K562 (cell line): ENCODE results near the gene SRGN. TPM values are rescaled to one million over a fixed set of nuclear protein-coding genes. Genes with fewer than 3 reads are reported as not detected.

Experiments used
- BRCA1 ChIP-seq, 2 experiments: fragments of 450-650 bp in 1 of 2; sonication (generic) in 1 of 2; formaldehyde crosslinking in 1 of 2; IDR thresholded peaks; 2 replicates each; pipeline versions ENCODE4 v1.5.0 to v1.6.1; 2017 to 2020; ENCODE audit warnings: mild to moderate bottlenecking in 1 of 2, missing genetic modification reagents in 1 of 2
- CAMTA2 ChIP-seq: fragments of 250-450 bp; sonication (Bioruptor Pico); conservative IDR thresholded peaks from 2 replicates; pipeline ENCODE4 v1.5.1; 2022
- CTBP1 ChIP-seq: fragments of 450-650 bp; IDR thresholded peaks from 2 replicates; pipeline ENCODE4 v1.6.1; 2016; ENCODE audit warnings: borderline replicate concordance
- GATAD2A ChIP-seq: fragments of 450-650 bp; IDR thresholded peaks from 2 replicates; pipeline ENCODE4 v1.6.1; 2017
- MCM2 ChIP-seq: fragments of 450-650 bp; IDR thresholded peaks from 2 replicates; pipeline ENCODE4 v1.6.1; 2017; ENCODE audit warnings: low read depth, mild to moderate bottlenecking
- MEF2A ChIP-seq: IDR thresholded peaks from 2 replicates; pipeline ENCODE4 v1.6.1; 2011; ENCODE audit warnings: low read depth, mild to moderate bottlenecking, low read length, moderate library complexity; ENCODE audit not compliant: control insufficient read depth
- MLX ChIP-seq, 2 experiments: fragments of 450-650 bp in 1 of 2; sonication (generic) in 1 of 2; formaldehyde crosslinking; conservative IDR thresholded peaks; 2 replicates each; pipeline versions ENCODE4 v1.4.0 to v1.8.1; 2020 to 2022; ENCODE audit warnings: mild to moderate bottlenecking in 1 of 2, missing genetic modification reagents in 1 of 2
- MXI1 ChIP-seq: IDR thresholded peaks from 2 replicates; pipeline ENCODE4 v1.6.1; 2011; ENCODE audit warnings: low read depth, mild to moderate bottlenecking, improper control_type of control experiment, low read length
- RBBP5 ChIP-seq: fragments of 200-600 bp; sonication (generic); IDR thresholded peaks from 2 replicates; pipeline ENCODE4 v1.6.1; 2012; ENCODE audit warnings: borderline replicate concordance, mild to moderate bottlenecking, low read length, control low read depth, inconsistent platforms; ENCODE audit not compliant: insufficient read depth, poor library complexity, severe bottlenecking
- ZFPM2 ChIP-seq: fragments of 250-450 bp; sonication (Bioruptor Pico); IDR thresholded peaks from 2 replicates; pipeline ENCODE4 v1.5.1; 2022; ENCODE audit warnings: mild to moderate bottlenecking
- ZNF395 ChIP-seq: fragments of 200-800 bp; sonication (Bioruptor generic); IDR thresholded peaks from 2 replicates; pipeline ENCODE4 v1.6.1; 2017; ENCODE audit warnings: missing genetic modification characterization, missing compliant biosample characterization
- ZNF696 ChIP-seq: fragments of 250-450 bp; sonication (Bioruptor Pico); conservative IDR thresholded peaks from 2 replicates; pipeline ENCODE4 v1.4.0; 2020; ENCODE audit warnings: mild to moderate bottlenecking, moderate library complexity
- ZNF76 ChIP-seq: fragments of 250-450 bp; sonication (Bioruptor Pico); IDR thresholded peaks from 2 replicates; pipeline ENCODE4 v1.4.0; 2020; ENCODE audit warnings: mild to moderate bottlenecking, moderate library complexity, borderline replicate concordance
- polyA plus RNA-seq, 8 experiments: library from polyadenylated mRNA; depleted of rRNA in 4 of 8; stranded (reverse) in 5 of 8; unstranded in 3 of 8; fragments of >200 nt; fragmentation: Nextera tagmentation in 2 of 8; fragmentation: Illumina TruSeq in 1 of 8; extraction: Ambion mirVana in 2 of 8; extraction: Trizol in 1 of 8; gene quantifications; 2 replicates each; pipeline versions ENCODE4 v1.2.1 to v1.2.3, GENCODE V29; 2011 to 2014; ENCODE audit warnings: inconsistent platforms in 1 of 8, missing spikeins in 1 of 8
- total RNA-seq, 7 experiments: library from RNA; depleted of rRNA in 6 of 7; stranded (reverse); fragments of >200 nt in 6 of 7; fragmentation: Illumina TruSeq in 2 of 7; extraction: Trizol in 2 of 7; gene quantifications; 2 replicates each; pipeline versions ENCODE4 v1.2.1 to v1.2.3, GENCODE V29; 2011 to 2021; ENCODE audit warnings: low replicate concordance in 1 of 7
- TF ChIP-seq, protein P1 (sequence below): fragments of 250-450 bp; sonication (Bioruptor Pico); IDR thresholded peaks from 2 replicates; pipeline ENCODE4 v1.5.1; 2021; ENCODE audit warnings: mild to moderate bottlenecking
- TF ChIP-seq, protein P2 (sequence below): sonication (generic); formaldehyde crosslinking; IDR thresholded peaks from 2 replicates; pipeline ENCODE4 v1.8.0; 2023; ENCODE audit warnings: mild to moderate bottlenecking, missing genetic modification reagents
- TF ChIP-seq, protein P3 (sequence below): fragments of 250-450 bp; sonication (Bioruptor Pico); IDR thresholded peaks from 2 replicates; pipeline ENCODE4 v1.4.0; 2020; ENCODE audit warnings: mild to moderate bottlenecking
- TF ChIP-seq, protein P4 (sequence below): fragments of 450-650 bp; IDR thresholded peaks from 2 replicates; pipeline ENCODE4 v1.6.1; 2016; ENCODE audit warnings: low read depth, mild to moderate bottlenecking, moderate library complexity

Gene SRGN
- total and polyA plus RNA-seq, 9 of the 15 experiments (the other 6 are each of a cell fraction or from before 2014, with no cell fraction given) = 136 to 304 (median 180) TPM

- TF ChIP-seq, protein P1, sequence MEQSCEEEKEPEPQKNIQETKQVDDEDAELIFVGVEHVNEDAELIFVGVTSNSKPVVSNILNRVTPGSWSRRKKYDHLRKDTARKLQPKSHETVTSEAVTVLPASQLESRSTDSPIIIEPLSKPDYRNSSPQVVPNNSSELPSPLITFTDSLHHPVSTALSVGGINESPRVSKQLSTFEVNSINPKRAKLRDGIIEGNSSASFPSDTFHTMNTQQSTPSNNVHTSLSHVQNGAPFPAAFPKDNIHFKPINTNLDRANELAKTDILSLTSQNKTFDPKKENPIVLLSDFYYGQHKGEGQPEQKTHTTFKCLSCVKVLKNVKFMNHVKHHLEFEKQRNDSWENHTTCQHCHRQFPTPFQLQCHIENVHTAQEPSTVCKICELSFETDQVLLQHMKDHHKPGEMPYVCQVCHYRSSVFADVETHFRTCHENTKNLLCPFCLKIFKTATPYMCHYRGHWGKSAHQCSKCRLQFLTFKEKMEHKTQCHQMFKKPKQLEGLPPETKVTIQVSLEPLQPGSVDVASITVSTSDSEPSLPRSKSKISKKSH (CRISPR knock-in tag) = no peak
- TF ChIP-seq CTBP1 (peak; percentile 45; the same call in 1 of the 2 replicates), MXI1 (no peak), RBBP5 (no peak), GATAD2A (no peak), ZNF76 (no peak), MCM2 (no peak), ZFPM2 (no peak), ZNF395 (CRISPR knock-in tag) (peak; percentile 60; the same call in 1 of the 2 replicates), BRCA1 (IDR thresholded peaks at IDR 0.05) (no peak), BRCA1 (CRISPR knock-in tag; IDR thresholded peaks at IDR 0.05) (no peak), MLX (CRISPR knock-in tag; conservative IDR thresholded peaks at IDR 0.05) (no peak), CAMTA2 (CRISPR knock-in tag) (no peak), MEF2A (no peak), ZNF696 (peak; percentile 72; the same call in 1 of the 2 replicates)
- TF ChIP-seq, protein P2, sequence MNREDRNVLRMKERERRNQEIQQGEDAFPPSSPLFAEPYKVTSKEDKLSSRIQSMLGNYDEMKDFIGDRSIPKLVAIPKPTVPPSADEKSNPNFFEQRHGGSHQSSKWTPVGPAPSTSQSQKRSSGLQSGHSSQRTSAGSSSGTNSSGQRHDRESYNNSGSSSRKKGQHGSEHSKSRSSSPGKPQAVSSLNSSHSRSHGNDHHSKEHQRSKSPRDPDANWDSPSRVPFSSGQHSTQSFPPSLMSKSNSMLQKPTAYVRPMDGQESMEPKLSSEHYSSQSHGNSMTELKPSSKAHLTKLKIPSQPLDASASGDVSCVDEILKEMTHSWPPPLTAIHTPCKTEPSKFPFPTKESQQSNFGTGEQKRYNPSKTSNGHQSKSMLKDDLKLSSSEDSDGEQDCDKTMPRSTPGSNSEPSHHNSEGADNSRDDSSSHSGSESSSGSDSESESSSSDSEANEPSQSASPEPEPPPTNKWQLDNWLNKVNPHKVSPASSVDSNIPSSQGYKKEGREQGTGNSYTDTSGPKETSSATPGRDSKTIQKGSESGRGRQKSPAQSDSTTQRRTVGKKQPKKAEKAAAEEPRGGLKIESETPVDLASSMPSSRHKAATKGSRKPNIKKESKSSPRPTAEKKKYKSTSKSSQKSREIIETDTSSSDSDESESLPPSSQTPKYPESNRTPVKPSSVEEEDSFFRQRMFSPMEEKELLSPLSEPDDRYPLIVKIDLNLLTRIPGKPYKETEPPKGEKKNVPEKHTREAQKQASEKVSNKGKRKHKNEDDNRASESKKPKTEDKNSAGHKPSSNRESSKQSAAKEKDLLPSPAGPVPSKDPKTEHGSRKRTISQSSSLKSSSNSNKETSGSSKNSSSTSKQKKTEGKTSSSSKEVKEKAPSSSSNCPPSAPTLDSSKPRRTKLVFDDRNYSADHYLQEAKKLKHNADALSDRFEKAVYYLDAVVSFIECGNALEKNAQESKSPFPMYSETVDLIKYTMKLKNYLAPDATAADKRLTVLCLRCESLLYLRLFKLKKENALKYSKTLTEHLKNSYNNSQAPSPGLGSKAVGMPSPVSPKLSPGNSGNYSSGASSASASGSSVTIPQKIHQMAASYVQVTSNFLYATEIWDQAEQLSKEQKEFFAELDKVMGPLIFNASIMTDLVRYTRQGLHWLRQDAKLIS (CRISPR knock-in tag) = 0 out of 2 replicates have a peak, but pooled peaks have one; percentile 3
- TF ChIP-seq, protein P3, sequence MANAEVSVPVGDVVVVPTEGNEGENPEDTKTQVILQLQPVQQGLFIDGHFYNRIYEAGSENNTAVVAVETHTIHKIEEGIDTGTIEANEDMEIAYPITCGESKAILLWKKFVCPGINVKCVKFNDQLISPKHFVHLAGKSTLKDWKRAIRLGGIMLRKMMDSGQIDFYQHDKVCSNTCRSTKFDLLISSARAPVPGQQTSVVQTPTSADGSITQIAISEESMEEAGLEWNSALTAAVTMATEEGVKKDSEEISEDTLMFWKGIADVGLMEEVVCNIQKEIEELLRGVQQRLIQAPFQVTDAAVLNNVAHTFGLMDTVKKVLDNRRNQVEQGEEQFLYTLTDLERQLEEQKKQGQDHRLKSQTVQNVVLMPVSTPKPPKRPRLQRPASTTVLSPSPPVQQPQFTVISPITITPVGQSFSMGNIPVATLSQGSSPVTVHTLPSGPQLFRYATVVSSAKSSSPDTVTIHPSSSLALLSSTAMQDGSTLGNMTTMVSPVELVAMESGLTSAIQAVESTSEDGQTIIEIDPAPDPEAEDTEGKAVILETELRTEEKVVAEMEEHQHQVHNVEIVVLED (CRISPR knock-in tag) = no peak
- TF ChIP-seq, protein P4, sequence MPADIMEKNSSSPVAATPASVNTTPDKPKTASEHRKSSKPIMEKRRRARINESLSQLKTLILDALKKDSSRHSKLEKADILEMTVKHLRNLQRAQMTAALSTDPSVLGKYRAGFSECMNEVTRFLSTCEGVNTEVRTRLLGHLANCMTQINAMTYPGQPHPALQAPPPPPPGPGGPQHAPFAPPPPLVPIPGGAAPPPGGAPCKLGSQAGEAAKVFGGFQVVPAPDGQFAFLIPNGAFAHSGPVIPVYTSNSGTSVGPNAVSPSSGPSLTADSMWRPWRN = peak; percentile 25; the same call in 1 of the 2 replicates
Observed at GRCh38 chr10:69088801-69089501, 1.0 kb downstream of the SRGN start (continued).
